AG10803 (cell line): ENCODE measurements around the gene CHKA.

Experiments used
- DNase-seq: peaks from one replicate; pipeline ENCODE4 v3.0.0; 2010; ENCODE audit warnings: low read depth
- H3K4me3 ChIP-seq: 2 replicates; pipeline ENCODE4 v1.5.1; 2011; ENCODE audit warnings: mild to moderate bottlenecking, low read length, control low read depth
- TF ChIP-seq, protein P1 (sequence below): conservative IDR thresholded peaks from 2 replicates; pipeline ENCODE4 v1.5.1; 2011; ENCODE audit warnings: mild to moderate bottlenecking, low read length, control low read depth, inconsistent platforms

CHKA gene

DNA sequence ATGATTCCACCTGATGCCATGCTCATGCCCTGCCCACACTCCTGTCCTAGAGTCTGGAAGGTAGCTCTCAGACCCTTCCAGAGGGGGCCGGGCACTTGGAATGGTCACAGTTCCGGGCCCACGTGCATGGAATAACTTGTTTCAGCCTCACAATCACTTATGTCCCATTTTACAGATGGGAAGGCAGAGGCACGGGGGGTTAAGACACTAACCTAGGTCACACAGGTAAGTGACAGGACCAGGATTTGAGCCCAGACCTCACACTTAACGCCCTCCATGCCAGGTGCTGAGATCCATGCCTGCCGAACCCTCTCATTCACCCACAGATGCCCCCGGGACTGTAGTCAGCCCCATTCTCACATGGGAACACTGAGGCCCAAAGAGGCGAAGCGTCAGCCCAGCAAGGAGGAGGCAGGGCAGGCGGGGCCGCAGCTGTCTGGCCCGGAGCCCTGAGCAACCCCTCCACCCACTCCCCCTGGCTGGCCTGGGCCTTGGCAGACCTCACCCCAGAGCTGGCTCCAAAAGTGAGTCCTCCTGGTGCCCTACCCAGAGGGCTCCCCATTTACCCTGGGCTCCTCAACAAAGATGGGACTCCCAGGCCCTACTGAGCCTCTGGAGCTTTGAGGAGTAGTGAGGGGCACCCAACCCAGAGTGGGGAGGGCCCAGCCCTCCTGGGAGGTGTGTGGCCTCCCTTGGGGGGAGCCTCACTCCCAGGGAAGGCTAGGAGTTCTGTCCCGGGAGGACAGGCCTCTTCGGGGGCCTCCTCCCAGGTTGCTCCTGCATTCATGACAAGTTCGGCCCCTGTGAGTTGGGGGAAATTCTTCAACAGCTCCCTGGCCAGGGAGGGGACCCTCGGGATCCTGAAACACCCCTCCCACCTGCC, 113.4 kb downstream of the CHKA start:
- TF ChIP-seq, protein P1, sequence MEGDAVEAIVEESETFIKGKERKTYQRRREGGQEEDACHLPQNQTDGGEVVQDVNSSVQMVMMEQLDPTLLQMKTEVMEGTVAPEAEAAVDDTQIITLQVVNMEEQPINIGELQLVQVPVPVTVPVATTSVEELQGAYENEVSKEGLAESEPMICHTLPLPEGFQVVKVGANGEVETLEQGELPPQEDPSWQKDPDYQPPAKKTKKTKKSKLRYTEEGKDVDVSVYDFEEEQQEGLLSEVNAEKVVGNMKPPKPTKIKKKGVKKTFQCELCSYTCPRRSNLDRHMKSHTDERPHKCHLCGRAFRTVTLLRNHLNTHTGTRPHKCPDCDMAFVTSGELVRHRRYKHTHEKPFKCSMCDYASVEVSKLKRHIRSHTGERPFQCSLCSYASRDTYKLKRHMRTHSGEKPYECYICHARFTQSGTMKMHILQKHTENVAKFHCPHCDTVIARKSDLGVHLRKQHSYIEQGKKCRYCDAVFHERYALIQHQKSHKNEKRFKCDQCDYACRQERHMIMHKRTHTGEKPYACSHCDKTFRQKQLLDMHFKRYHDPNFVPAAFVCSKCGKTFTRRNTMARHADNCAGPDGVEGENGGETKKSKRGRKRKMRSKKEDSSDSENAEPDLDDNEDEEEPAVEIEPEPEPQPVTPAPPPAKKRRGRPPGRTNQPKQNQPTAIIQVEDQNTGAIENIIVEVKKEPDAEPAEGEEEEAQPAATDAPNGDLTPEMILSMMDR: no peak
- H3K4me3 ChIP-seq: no peak overlapping the region
- no peak for DNase-seq

DNA sequence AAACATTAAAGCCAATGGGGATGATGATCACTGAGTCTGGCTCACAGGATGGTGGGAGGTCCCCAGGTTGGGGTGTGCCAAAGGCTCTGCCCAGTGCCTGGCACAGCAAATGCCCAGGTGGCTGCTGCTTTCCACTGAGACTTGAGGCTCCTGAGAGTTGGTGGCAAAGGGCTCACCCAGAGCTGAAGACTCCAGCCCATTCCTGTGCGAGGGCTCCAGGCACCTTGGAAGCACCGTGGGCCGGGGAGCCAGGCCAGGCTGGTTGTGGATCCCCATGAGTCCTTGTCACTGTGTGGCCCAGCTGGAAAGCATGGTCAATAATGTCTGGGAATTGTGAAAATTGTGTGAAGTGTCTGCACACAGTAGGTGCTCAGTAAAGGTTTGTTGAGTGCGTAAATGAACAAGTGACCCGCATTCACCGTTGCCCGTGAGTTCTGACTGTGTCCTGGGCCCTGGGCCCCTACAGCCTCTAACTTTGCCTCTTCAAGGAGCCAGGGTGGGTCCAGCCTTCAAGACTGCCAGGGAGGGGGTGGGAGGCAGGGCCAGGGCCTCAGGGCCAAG, 114.5 kb downstream of the CHKA start:
- DNase-seq: no peak
- H3K4me3 ChIP-seq: no peak overlapping the region
- TF ChIP-seq, protein P1: no peak

DNA sequence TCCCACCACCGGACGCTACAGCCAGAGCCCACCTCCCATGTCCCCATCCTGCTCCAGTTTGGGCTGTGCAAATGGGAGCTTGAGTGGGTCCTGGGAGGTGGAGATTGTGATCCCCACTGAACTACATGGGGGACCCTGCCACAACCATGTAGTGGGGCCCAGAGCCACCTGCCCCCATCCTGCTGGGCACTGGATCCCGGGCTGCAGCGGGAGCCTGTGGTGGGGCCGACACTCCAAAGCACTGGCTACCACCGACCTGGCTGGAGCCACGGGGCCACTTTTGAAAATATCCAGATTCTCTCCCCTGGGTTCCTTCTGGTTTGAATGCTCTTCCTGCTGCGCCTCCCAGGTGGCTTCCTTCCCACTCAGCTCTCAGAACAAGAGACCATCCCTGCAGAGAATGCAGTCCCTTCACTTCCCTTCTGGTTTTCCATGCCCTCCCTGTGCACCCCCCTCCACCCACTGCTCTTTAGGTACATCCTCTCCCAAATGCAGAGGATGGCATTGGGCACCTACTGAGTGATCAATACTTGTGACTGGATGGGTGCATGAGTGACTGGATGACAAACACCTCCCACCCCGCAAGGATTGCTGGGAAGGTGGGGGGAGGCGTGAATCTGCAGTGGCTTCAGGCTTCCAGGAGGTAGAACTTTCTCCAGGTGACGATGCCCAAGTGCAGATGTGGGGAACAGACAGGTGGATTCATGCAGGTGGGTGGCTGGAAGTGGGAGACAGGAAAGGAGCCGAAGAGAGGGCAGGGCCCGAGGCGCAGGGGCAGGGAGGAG, 116.4 kb downstream of the CHKA start:
- peak overlapping the region; percentile 66 for H3K4me3 ChIP-seq
- no peak for DNase-seq
- TF ChIP-seq, protein P1: no peak

DNA sequence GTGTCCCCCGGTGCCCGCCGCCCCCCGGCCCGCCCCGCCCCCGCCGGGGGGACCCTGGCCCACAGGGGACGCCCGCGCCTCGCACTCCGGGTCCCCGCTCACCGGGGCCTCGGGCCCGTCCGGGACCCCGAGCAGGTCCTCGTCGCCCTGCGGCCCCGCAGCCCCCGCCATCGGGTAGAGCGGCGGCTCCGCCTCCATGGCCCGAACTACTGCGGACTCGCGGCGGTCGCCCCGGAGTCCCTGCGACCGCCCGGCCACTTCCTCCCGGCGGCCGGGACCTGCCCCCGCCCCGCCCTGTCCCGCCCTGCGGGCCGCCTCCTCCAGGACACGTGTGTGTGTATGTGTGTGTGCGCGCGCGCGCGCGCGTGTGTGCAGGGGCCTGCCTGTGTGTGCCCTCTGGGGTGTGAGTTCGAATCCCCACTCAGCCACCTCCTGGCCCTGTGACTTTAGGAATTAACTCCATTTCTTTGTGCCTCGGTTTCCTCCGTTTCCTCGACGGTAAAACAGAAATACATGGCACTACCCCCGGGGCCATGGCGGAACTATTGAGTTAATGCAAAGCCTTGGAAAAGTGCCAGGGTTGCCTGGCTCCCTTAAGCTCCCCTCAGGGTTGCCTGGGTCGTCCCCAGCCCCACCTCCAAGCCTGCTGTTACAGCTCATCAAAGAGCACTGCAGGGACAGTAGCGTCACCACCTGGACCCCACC, 117.2 kb downstream of the CHKA start, which contains the start of gene UNC93B1:
Gene UNC93B1, minus strand, starts transcription at position 252 of the 705 bp plus-strand sequence. Its CDS starts 54 bp downstream, at position 198.
- peak within 1 kb of the TSS; percentile 66 for H3K4me3 ChIP-seq
- peak; percentile 86 for DNase-seq
- TF ChIP-seq, protein P1: no peak

DNA sequence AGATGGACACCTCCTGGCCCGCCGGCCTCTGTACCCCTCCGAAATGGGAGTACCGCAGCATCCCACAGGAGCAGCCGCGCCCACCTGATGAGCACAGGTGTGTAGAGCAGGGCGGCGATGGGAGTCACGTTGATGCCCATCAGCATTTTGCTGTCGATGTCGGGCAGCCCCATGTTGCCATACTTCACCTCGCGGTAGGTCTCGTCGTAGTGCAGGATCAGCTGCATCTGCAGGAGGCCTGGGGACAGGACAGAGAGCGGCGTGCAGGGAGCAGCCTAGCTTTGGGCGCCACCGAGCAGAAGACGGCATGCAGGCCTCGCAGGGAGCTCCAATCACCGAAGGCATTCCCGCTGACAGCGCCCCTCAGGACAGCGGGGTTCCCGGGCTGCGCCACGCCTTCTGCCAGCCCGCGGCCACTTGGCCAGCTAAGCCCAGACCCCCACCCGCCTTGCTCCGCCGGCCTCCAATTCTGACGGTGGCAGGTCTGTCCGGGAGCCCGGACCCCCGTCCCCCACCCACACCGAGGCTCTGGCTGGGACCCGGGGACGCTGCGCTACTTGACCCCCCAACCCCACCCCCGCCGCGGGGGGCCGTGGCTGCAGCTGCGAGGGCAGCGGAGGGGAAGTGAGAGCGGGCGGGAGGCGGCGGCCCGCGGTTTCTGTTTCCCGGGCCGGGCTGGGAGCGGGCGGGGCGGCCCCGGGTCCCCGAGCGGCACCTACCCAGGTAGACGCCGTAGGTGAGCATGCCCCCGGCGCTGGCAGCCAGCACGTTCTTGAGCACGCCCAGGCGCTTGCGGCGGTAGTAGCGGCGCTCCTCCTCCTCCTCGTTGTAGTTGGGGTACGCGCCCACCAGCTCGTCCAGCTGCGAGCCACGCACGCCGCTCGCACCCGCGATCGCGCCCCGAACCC, 118.0 kb downstream of the CHKA start:
- DNase-seq: no peak
- H3K4me3 ChIP-seq: peak overlapping the region; percentile 66
- TF ChIP-seq, protein P1: no peak
